ENCODE results near the gene MERTK.

Gene MERTK

GRCh38 chr2:112075490-112076260 is 177.3 kb downstream of the MERTK start:
- Mint-ChIP-seq H3K27ac (no peak overlapping the region), H3K4me3 (no peak overlapping the region), H3K4me1 (peaks cover 10% of the 10 kb centered on the region), H3K36me3 (peaks cover 63% of the 10 kb centered on the region), H3K9me3 (peaks cover 13% of the 10 kb centered on the region), H3K27me3 (no peaks in the 10 kb centered on the region)
- DNase-seq = no peak
- CTCF ChIA-PET = no interaction called here

GRCh38 chr2:112077814-112078213 is 179.4 kb downstream of the MERTK start:
- no peak overlapping the region for H3K4me3 Mint-ChIP-seq
- CTCF ChIA-PET = no interaction called here
- H3K36me3 Mint-ChIP-seq = peaks cover 63% of the 10 kb centered on the region
- peaks cover 10% of the 10 kb centered on the region for H3K4me1 Mint-ChIP-seq
- peaks cover 11% of the 10 kb centered on the region for H3K9me3 Mint-ChIP-seq
- no peak for DNase-seq
- H3K27me3 Mint-ChIP-seq = no peaks in the 10 kb centered on the region
- no peak overlapping the region for H3K27ac Mint-ChIP-seq

Data from activated naive CD4-positive, alpha-beta T cell treated with anti-CD3 and anti-CD28 coated beads, Interleukin-2, amount 10 ng/mL, durations not matched to agents 7 days and 5 days (primary cell).